ENCODE measurements around the gene TLR2. TPM values are rescaled to one million over a fixed set of nuclear protein-coding genes. Genes with fewer than 3 reads are reported as not detected.

The TLR2 gene
- total and polyA plus RNA-seq, 4 donors = 27.5 to 190 (median 140) TPM

GRCh38 chr4:153725136-153725830 lies 41.2 kb downstream of the TLR2 start:
- no peak overlapping the region for H3K9ac ChIP-seq (ENCODE audit: insufficient read depth in 1 of 2, low read length in 2 of 2)
- no peaks in the 10 kb centered on the region for H3K9me3 ChIP-seq (ENCODE audit: control insufficient read depth in 4 of 4, insufficient read depth in 3 of 4, low read length in 3 of 4)
- ATAC-seq (ENCODE audit: insufficient read depth, low FRiP score) (no peak), DNase-seq (no peak)
- H3K27me3 ChIP-seq (ENCODE audit: control insufficient read depth in 3 of 3, insufficient read depth in 3 of 3, low read length in 2 of 3) = no peaks in the 10 kb centered on the region
- no peaks in the 10 kb centered on the region for H3K36me3 ChIP-seq (ENCODE audit: control insufficient read depth in 4 of 4, insufficient read depth in 4 of 4, low read length in 4 of 4)
- 93% methylated on average over 5 of the region's 5 CpGs for WGBS, 2 donors
- H3K4me1 ChIP-seq (ENCODE audit: control insufficient read depth in 5 of 5, insufficient read depth in 5 of 5, low read length in 5 of 5) = no peaks in the 10 kb centered on the region
- H3K27ac ChIP-seq (ENCODE audit: low read depth in 1 of 2, low read length in 1 of 2) = no peak overlapping the region
- TF ChIP-seq CTCF (IDR thresholded peaks at IDR 0.05; ENCODE audit: control extremely low read depth, extremely low read depth) = no peak
- no peak overlapping the region for H3K4me3 ChIP-seq

- no peak overlapping the region for H3K4me3 ChIP-seq
- H3K4me1 ChIP-seq (ENCODE audit: control insufficient read depth in 5 of 5, insufficient read depth in 5 of 5, low read length in 5 of 5) = no peaks in the 10 kb centered on the region
- WGBS, 2 donors = 95 to 100% methylated on average over 1 of the region's 1 CpG
- no peaks in the 10 kb centered on the region for H3K9me3 ChIP-seq (ENCODE audit: control insufficient read depth in 4 of 4, insufficient read depth in 3 of 4, low read length in 3 of 4)
- H3K27ac ChIP-seq (ENCODE audit: low read depth in 1 of 2, low read length in 1 of 2) = no peak overlapping the region
- H3K36me3 ChIP-seq (ENCODE audit: control insufficient read depth in 4 of 4, insufficient read depth in 4 of 4, low read length in 4 of 4) = no peaks in the 10 kb centered on the region
- no peak for TF ChIP-seq CTCF (IDR thresholded peaks at IDR 0.05; ENCODE audit: control extremely low read depth, extremely low read depth)
- ATAC-seq (ENCODE audit: insufficient read depth, low FRiP score) (no peak), DNase-seq (no peak)
- no peaks in the 10 kb centered on the region for H3K27me3 ChIP-seq (ENCODE audit: control insufficient read depth in 3 of 3, insufficient read depth in 3 of 3, low read length in 2 of 3)
- no peak overlapping the region for H3K9ac ChIP-seq (ENCODE audit: insufficient read depth in 1 of 2, low read length in 2 of 2)
These were observed 41.7 kb downstream of the TLR2 start for GRCh38 chr4:153725831-153726154.

DNA sequence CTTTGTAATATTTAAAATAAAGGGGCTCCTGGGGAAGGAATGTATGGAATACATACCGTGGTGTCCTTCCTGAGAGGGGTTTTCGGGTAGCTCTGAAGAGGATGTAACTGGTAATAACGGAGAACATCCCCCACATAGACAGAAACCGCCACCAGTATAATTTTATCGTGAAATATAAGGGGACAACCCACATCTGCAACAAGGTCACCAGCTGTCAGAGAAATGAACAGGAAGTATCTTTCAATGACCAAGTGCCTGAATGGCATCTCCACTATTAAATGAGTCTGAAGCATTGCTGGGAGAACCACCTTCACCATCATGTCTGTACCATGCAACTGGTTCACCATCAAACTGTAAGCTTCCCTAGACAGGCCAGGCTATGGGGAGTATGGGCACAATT lies 44.1 kb downstream of the TLR2 start:
- DNase-seq (no peak), ATAC-seq (ENCODE audit: insufficient read depth, low FRiP score) (no peak)
- no peaks in the 10 kb centered on the region for H3K36me3 ChIP-seq (ENCODE audit: control insufficient read depth in 4 of 4, insufficient read depth in 4 of 4, low read length in 4 of 4)
- no peak overlapping the region for H3K27ac ChIP-seq (ENCODE audit: low read depth in 1 of 2, low read length in 1 of 2)
- H3K9ac ChIP-seq (ENCODE audit: insufficient read depth in 1 of 2, low read length in 2 of 2) = no peak overlapping the region
- no peak overlapping the region for H3K4me3 ChIP-seq
- WGBS, 2 donors = 83 to 85% methylated on average over 5 of the region's 5 CpGs
- H3K4me1 ChIP-seq (ENCODE audit: control insufficient read depth in 5 of 5, insufficient read depth in 5 of 5, low read length in 5 of 5) = peaks cover 0 to 6% (median 0%) of the 10 kb centered on the region in 5 donors
- no peaks in the 10 kb centered on the region for H3K9me3 ChIP-seq (ENCODE audit: control insufficient read depth in 4 of 4, insufficient read depth in 3 of 4, low read length in 3 of 4)
- TF ChIP-seq CTCF (IDR thresholded peaks at IDR 0.05; ENCODE audit: control extremely low read depth, extremely low read depth) = no peak
- H3K27me3 ChIP-seq (ENCODE audit: control insufficient read depth in 3 of 3, insufficient read depth in 3 of 3, low read length in 2 of 3) = no peaks in the 10 kb centered on the region

DNA sequence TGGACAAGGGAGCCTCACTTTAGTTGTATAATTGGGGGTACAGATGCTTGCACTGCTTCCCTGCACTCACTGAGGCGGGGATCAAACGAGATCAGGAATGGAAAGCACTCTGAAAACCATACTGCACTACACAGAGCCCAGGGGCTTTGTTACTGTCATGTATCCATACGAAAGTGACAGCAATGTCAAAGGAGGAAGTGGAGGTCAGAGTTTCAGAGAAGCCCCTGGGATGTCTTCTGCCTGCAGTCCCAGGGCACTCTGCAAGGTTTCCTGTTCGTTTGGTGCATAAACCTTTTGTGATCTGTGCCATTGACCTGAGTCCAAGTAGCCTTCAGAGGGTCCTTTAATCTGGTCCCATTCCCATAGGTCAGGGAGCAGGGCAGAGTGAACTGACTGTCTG lies 44.6 kb downstream of the TLR2 start:
- no peak for DNase-seq
- no peaks in the 10 kb centered on the region for H3K9me3 ChIP-seq (ENCODE audit: control insufficient read depth in 4 of 4, insufficient read depth in 3 of 4, low read length in 3 of 4)
- no peaks in the 10 kb centered on the region for H3K36me3 ChIP-seq (ENCODE audit: control insufficient read depth in 4 of 4, insufficient read depth in 4 of 4, low read length in 4 of 4)
- no peaks in the 10 kb centered on the region for H3K27me3 ChIP-seq (ENCODE audit: control insufficient read depth in 3 of 3, insufficient read depth in 3 of 3, low read length in 2 of 3)
- WGBS, 2 donors = 51 to 65% methylated on average over 4 of the region's 4 CpGs
- no peak overlapping the region for H3K27ac ChIP-seq (ENCODE audit: low read depth in 1 of 2, low read length in 1 of 2)
- no peak overlapping the region for H3K4me3 ChIP-seq
- H3K9ac ChIP-seq (ENCODE audit: insufficient read depth in 1 of 2, low read length in 2 of 2) = no peak overlapping the region
- no peak for TF ChIP-seq CTCF (IDR thresholded peaks at IDR 0.05; ENCODE audit: control extremely low read depth, extremely low read depth)
- ATAC-seq (ENCODE audit: insufficient read depth, low FRiP score) = no peak
- H3K4me1 ChIP-seq (ENCODE audit: control insufficient read depth in 5 of 5, insufficient read depth in 5 of 5, low read length in 5 of 5) = peaks cover 0 to 6% (median 0%) of the 10 kb centered on the region in 5 donors

All from lung (tissue), 12 donors.